Superior temporal gyrus (tissue), 1 donor: ENCODE measurements around the gene PPIC.
"Not testable (repeated sequence)": the region's sequence is repeated elsewhere in the genome, so short reads cannot be mapped to it uniquely, and the experiment has no call there.

Source experiments
- DNase-seq: peaks from one replicate; pipeline ENCODE4 v3.0.0-alpha.2; 2016; ENCODE audit errors: extremely low spot score

The PPIC gene

DNA sequence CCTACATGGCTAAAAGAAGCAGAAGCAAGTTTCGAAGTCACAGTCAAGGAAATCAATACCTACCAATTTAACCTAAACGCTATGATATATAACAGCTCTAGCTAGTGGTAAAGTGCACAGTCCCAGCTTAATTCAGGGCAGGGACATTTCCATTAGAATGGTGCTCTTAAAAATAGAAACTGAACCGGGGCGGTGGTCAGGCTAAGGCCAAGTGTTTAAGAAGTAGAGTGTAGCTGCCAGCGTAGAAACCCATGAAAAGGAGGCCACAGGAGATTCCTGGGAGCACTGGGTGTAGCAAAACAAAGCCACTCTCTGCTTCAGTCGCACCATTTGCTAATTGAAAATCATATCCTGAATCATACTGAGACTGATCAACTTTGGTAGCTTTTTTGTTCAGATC lies 28.8 kb downstream of the PPIC start:
- DNase-seq: no peak

GRCh38 chr5:123007182-123007581 lies 29.3 kb downstream of the PPIC start:
- no peak for DNase-seq

DNA sequence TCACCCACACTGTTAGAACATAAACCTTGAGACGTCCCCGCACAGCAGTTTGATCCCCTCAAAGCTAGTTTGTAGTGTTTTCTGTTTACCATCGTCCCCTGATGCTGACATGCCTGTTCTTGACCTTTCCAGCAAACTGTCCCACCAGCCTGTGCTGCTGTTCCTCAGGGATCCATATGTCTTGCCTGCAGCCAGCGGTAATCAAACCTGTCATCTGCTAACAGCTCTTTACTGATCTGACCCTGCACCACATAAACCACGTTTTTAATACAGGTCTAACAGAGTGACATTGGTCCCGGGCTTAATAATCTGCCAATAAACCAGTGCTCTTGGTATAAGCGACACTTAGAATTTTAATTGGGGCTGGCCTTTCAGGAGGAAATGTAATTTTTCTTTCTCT lies 34.7 kb downstream of the PPIC start:
- DNase-seq: no peak

GRCh38 chr5:123000731-123001130 lies 35.8 kb downstream of the PPIC start:
- DNase-seq: no peak

DNA sequence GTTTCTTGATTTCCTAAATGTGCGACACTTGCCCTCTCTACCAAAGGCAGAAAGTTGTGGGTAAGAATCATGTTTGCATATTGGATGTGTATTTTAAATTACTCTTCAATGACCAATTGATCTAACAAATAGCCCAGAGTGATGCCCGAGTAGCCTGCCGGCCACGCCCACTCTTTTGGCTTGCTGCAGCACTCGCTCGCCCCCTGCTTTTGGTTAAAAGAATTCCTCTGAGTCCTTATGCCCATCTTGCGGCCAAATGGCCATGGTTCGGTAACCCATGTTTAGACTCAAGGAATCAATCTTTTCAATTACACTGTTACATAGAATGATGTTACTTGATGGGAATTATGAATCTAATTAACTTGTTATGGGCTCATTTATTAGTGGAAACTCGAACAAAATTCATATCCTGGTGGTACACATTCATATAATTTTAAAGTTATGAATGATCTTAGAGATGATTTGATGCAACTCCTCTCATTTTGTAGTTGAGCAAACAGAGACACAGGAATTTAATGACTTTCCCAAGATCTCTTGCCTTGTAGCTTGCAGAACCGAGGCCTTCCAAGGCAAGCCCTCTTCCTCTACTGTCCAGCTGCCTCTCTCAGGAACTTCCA lies 36.5 kb downstream of the PPIC start:
- no peak for DNase-seq

DNA sequence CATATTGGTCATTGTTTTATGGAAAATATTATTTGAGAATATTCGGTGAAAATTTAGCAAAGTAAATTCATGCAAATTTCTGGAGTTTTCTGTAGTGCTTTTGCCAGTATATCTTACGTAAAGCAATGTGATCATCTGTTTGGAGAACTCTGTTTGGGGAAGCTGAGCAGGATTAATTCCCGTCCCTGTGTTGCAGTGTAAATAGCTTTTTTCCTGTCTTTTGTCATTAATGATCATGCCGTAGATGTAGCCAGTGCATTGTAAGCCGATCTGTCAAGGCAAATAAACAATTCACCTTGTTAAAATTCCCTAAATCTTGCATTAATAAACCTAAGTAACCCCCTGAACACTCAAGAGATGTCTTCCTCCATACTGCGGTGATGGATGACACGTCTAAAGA lies 39.2 kb downstream of the PPIC start:
- DNase-seq: no peak

DNA sequence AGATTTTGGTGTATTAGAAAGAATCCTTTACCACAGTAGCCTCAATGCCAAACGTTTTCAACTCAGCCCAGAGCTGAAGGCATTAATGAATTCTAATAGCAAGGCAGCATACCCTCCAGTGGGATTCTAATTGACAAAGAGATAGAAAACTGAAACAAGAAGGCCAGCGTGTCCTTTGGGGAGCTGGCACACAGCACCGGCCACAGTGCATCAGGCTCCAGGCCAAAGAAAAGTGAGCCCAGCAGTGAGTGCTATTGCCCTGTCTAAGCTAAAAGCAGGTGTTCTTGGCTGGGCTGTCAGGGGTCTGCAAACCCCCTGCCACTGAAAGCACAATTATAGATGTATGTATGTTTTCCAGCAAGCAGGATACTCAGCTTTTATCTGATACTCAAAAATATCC lies 40.4 kb downstream of the PPIC start:
- no peak for DNase-seq

- DNase-seq: no peak
These were observed 50.4 kb downstream of the PPIC start for GRCh38 chr5:122985954-122986721.

- no peak for DNase-seq
These were observed 51.4 kb downstream of the PPIC start for GRCh38 chr5:122985006-122985700.

GRCh38 chr5:122984425-122984824 lies 52.1 kb downstream of the PPIC start:
- no peak for DNase-seq

- no peak for DNase-seq
These were observed 54.1 kb downstream of the PPIC start for GRCh38 chr5:122982376-122982775.

- DNase-seq: no peak
These were observed 54.7 kb downstream of the PPIC start for GRCh38 chr5:122981846-122982245.

- DNase-seq: no peak
These were observed 57.8 kb downstream of the PPIC start for GRCh38 chr5:122978644-122979297.

GRCh38 chr5:122978068-122978467 lies 58.5 kb downstream of the PPIC start:
- DNase-seq: no peak

DNA sequence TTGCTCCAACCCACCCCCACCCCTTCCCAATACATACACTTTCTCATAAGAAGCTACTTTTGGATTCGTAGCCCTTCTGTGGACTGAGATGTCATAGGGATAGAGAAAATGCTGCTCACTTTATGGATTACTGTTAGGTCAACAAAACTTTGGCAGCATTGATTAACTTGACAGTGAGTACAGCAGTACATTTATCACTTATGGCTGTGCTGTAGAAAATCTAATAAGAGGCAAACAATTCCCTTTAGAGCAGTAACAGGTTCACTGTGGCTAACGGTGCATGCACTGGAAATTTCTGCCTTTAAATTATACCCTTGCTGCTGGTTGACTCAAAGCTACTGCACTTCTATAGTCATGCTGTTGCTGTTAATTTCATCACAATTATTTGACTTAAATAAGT lies 59.2 kb downstream of the PPIC start:
- no peak for DNase-seq

GRCh38 chr5:122974251-122974650 lies 62.3 kb downstream of the PPIC start:
- DNase-seq: not testable (repeated sequence)

DNA sequence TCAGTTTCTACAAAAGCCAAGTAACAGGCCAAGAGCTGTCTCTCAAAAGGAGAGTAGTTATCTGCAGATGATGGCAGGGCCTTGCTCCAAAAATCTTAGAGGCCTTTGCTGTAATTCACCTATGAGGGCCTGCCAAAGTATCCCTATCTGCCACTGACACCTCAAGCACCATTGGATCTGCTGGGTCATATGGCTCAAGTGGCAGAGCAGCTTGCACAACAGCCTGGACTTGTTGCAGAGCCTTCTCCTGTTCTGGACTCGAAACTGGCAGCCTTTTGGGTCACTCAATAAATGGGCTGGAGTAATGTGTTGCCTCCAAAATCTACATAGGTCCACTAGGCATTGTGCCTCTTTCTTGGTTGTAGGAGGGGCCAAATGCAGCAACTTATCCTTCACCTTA lies 62.8 kb downstream of the PPIC start:
- not testable (repeated sequence) for DNase-seq
